HG03103 (cell line): ENCODE results near the gene IPO4.
A peak's percentile ranks its signal among the peaks of the same experiment; 100 is the strongest.

Source experiments
- ATAC-seq: cut with Tn5 transposase; IDR thresholded peaks from one replicate; pipeline ENCODE4 v1.9.1; 2021; ENCODE audit warnings: low read depth; ENCODE audit not compliant: unreplicated experiment

The IPO4 gene

DNA sequence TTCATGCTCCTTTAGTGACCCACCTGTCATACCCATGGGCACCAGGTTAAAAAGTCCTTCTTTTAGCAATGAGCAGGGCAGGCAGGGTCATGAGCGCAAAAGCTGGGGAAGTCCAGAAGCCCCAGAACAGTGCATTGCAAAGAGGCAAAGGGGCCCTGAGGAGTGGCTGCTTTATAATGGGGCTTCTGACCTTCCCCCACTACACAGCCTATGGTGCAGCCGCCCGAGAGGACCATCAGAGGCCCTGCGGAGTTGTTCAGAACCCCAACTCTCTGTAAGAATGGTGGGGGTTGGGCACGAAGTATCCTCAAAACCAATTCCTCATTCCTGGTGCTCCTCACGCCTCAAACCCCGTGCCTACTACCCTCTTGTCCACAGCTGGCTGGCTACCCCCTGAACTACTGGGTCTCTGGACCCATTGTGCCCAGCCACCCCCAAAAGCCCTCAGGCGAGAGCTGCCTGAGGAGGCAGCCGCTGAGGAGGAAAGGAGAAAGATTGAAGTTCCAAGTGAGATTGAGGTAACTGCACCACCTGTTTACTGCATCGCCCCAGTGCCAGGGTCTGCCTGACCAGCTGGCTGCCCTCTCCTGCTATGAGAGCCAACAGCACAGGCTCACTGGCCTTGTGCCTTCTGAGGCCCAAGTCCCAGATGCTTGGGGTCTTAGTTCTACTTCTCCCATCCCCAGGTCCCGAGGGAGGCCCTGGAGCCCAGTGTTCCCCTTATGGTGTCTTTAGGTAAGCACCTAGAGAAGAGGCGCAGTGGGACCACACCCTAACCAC, 10.0 kb downstream of the IPO4 start:
- no peak for ATAC-seq

- ATAC-seq: no peak
These were observed 10.7 kb downstream of the IPO4 start for GRCh38 chr14:24177891-24178290.

- ATAC-seq: no peak
These were observed 11.4 kb downstream of the IPO4 start for GRCh38 chr14:24177041-24177825.

- ATAC-seq: no peak
These were observed 12.0 kb downstream of the IPO4 start for GRCh38 chr14:24176599-24176998.

DNA sequence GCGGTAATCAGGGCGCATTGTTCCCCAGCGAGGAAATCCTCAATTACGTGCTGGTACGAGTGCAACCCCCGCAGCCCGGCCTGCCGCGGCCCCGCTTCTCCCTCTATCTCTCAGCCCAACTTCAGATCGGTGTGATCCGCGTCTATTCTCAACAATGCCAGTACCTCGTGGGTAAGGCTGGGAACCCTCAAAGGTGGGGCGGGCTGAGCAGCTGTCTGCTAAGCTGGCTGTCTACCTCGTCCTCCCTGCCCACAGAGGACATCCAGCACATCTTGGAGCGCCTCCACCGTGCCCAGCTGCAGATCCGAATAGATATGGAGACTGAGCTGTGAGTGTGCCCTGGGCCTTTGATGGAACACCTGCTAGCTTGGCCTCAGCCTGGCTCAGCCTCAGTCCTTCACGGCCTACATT, 15.7 kb downstream of the IPO4 start:
- ATAC-seq: no peak

GRCh38 chr14:24172261-24172860, 16.3 kb downstream of the IPO4 start:
- ATAC-seq: no peak

GRCh38 chr14:24171422-24172260, 17.0 kb downstream of the IPO4 start, which contains the start of gene REC8:
REC8 (plus strand) TSS chr14:24172080; CDS start chr14:24172553, 473 bp downstream.
- ATAC-seq: peak; percentile 72

DNA sequence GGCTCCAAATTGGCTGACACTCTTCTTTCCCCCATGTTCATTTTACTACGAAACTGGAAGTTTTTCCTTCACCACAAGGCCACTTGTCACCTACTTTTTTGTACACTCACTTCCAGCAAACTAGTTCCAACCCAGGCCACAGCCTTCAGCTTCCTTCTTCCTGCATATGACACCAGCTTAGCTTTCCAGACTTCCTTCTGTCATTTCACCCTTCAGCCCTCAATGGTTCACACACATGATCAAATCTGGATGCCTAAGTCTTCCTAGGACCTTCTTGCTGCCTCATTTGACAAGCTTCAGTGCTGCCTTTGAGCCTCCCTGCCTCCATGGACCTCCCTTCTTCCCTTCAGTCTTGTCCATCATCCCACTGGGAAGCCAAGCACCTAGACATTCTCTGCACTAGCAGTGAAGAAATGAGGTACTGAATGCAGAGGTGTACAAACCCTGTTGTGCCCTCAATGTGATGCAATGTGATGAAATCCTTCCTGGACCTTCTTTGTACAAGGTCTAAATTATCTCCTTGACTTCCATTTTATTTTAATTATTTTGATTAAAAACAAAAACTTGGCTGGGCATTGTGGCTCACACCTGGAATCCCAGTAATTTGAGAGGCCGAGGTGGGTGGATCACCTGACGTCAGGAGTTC, 21.0 kb downstream of the IPO4 start:
- ATAC-seq: no peak

- no peak for ATAC-seq
These were observed 22.8 kb downstream of the IPO4 start for GRCh38 chr14:24165785-24166184.

GRCh38 chr14:24164518-24164991, 24.1 kb downstream of the IPO4 start:
- no peak for ATAC-seq

DNA sequence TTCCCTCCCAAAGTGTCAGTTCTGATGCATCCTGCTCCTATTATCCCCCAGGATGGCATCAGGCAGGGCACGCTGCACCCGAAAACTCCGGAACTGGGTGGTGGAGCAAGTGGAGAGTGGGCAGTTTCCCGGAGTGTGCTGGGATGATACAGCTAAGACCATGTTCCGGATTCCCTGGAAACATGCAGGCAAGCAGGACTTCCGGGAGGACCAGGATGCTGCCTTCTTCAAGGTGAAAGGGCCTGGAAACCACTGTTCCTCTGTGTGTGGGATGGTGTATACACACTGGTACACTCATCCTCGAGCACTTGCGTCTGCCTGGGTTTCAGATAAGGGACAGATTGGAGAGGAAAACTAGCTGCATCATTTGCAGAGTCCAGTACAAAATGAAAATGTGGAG, 26.5 kb downstream of the IPO4 start:
- no peak for ATAC-seq

DNA sequence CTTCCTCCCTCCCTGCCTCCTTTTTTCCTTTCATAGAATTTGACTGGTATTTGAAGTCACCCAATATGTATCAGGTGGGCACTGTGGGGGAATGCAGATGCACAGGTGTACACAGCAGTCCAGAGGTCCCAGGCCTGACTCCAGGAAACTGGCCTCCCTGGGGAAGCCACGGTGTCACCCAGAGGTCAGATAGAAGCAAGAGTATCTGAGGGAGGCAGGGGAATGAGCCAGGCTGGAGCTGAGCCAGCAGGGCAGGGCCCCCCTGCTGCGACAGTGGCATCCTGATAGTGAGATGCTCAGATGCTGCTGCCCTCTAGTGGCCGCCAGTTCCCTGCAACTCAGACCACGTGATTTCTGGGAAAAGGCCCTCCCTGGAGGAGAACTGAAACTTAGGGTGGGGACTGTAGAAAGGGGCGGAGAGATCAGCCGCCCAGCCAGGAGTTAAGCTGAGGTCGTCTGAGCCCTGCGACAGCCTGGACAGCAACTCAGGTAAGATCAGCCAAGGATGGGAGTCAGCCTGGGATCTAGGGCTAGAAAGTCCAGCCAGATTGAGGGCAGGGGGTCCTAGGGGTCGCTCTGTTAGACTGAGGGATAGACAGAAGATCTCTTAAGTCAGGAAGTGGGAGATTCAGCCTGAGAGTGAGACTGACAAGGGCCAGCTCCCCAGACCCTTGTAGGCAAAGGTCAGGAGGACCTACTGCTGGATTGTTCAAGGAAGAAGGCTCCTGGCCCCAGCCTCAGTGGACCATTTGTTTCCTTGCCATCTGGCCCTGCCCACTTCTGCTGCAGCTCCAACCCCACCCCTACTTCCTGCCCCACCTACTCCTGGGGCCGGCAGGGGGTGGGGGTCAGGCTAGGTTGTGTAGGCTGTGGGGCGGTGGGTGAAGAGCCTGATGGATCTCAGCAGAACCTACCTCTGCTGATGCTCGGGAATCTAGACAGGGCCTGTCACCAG, 27.5 kb downstream of the IPO4 start, which contains the start of gene IRF9:
Gene IRF9 (plus strand): TSS at position 416 of the 955 bp plus-strand sequence. CDS start 880 bp downstream, outside the sequence.
- peak; percentile 71 for ATAC-seq

DNA sequence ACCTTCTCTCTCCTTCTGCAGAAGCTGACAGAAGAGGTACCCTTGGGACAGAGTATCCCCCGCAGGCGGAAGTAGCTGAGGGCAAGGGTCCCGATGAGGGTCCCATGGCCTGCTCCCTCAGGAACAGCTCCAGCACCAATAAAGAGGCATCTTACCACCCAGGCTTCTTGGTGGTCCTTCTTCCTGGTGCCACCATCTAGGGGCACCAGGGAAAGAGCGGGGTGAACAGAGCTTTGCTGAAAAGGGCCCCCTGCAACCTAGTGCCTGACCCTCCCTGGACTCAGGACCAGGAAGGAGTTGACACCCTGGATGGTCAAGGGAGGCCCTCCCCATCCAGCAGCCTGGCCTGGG, 28.1 kb downstream of the IPO4 start:
- ATAC-seq: no peak

DNA sequence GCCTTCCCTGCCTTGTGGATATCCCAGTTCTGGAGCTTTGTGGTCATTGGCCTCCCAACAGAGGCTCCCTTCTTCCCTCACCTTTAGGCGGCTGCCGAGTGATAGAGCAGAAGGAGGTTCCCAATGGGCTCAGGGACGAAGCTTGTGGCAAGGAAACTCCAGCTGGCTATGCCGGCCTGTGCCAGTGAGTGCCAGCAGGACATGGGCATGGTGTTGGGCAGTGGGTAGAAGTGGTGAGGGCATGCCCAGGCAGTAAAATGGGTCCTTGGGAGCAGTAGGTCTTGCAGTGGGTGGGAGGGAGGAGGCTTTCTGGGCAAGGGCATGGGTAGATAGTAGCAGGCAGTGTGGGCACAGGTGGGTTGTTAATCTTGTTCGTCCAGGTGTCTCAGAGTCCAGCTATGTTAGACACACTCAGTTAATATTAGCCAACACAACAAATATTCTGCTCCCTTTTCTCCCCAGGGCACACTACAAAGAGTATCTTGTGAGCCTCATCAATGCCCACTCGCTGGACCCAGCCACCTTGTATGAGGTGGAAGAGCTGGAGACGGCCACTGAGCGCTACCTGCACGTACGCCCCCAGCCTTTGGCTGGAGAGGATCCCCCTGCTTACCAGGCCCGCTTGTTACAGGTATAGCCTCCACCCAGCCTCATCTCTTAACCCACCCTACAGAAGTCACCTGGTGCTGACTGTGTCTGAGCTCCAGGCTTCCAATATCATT, 28.7 kb downstream of the IPO4 start:
- no peak for ATAC-seq

GRCh38 chr14:24157331-24157730, 31.3 kb downstream of the IPO4 start:
- no peak for ATAC-seq

DNA sequence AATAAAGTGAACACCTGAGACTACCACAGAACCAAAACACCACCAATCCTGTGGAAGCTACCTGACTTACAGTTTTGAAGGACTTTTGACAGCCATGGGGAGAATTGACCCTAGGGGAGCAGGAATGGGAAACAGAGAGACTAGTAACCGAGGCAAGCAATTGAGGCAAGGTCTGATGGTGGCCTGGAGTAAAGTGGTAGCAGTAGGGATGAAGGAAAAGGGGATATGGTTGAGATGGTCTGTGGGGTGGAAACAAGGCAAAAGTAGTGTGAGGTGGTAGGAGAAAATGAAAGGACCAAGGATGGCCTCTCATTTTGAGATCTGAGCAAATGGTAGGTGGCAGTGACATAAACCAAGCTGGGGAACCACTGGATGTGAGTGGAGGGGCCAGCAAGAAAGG, 31.8 kb downstream of the IPO4 start:
- no peak for ATAC-seq

GRCh38 chr14:24155100-24155499, 33.5 kb downstream of the IPO4 start:
- ATAC-seq: no peak

DNA sequence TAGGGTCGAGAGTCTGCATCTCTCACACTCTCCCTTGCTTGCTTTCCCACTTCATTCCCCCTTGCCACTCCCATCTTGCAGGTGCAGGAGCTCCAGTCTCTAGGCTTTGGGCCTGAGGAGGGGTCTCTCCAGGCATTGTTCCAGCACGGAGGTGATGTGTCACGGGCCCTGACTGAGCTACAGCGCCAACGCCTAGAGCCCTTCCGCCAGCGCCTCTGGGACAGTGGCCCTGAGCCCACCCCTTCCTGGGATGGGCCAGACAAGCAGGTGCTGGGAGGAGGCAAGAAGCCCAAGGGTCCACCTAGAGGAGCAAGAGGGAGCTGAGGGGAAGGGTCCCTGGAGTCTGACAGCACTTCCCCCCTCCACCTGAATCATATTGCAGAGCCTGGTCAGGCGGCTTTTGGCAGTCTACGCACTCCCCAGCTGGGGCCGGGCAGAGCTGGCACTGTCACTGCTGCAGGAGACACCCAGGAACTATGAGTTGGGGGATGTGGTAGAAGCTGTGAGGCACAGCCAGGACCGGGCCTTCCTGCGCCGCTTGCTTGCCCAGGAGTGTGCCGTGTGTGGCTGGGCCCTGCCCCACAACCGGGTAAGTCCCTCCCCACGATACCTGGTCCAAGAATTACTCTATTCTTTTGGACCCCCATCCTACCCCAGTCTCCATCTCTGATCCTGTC, 37.1 kb downstream of the IPO4 start:
- ATAC-seq: no peak
